Transverse colon (tissue), 3 donors: Measurements from ENCODE around the gene MSX1.

Experiments
- POLR2A ChIP-seq: fragments of 450-650 bp; IDR thresholded peaks from one replicate; pipeline ENCODE4 v1.6.1; 2016; ENCODE audit warnings: antibody characterized with exemption, mild to moderate bottlenecking, moderate library complexity
- TF ChIP-seq, protein P1 (sequence below), 5 experiments: fragments of 200-600 bp in 3 of 5; fragments of 450-650 bp in 2 of 5; sonication (generic) in 3 of 5; IDR thresholded peaks; 1 replicate in 2 of 5; 2 replicates in 3 of 5; pipeline ENCODE4 v1.5.1; 2016 to 2017; ENCODE audit warnings: antibody characterized with exemption in 5 of 5, inconsistent platforms in 3 of 5, mild to moderate bottlenecking in 2 of 5, moderate library complexity in 1 of 5

DNA sequence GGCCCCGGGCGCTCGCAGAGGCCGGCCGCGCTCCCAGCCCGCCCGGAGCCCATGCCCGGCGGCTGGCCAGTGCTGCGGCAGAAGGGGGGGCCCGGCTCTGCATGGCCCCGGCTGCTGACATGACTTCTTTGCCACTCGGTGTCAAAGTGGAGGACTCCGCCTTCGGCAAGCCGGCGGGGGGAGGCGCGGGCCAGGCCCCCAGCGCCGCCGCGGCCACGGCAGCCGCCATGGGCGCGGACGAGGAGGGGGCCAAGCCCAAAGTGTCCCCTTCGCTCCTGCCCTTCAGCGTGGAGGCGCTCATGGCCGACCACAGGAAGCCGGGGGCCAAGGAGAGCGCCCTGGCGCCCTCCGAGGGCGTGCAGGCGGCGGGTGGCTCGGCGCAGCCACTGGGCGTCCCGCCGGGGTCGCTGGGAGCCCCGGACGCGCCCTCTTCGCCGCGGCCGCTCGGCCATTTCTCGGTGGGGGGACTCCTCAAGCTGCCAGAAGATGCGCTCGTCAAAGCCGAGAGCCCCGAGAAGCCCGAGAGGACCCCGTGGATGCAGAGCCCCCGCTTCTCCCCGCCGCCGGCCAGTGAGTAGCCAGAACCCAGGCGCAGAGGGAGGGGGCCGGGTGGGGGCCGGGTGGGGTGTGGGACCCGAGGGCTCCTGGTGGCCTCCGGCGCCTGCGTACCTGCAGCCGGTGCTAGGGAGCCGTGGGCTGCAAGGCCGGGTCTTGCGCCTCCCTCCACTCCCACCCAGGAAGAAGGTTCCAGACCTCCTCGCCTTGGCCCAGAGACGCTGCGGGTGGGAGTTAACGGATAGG is 534 bp downstream of the MSX1 start:
- TF ChIP-seq POLR2A = no peak
- TF ChIP-seq, protein P1, sequence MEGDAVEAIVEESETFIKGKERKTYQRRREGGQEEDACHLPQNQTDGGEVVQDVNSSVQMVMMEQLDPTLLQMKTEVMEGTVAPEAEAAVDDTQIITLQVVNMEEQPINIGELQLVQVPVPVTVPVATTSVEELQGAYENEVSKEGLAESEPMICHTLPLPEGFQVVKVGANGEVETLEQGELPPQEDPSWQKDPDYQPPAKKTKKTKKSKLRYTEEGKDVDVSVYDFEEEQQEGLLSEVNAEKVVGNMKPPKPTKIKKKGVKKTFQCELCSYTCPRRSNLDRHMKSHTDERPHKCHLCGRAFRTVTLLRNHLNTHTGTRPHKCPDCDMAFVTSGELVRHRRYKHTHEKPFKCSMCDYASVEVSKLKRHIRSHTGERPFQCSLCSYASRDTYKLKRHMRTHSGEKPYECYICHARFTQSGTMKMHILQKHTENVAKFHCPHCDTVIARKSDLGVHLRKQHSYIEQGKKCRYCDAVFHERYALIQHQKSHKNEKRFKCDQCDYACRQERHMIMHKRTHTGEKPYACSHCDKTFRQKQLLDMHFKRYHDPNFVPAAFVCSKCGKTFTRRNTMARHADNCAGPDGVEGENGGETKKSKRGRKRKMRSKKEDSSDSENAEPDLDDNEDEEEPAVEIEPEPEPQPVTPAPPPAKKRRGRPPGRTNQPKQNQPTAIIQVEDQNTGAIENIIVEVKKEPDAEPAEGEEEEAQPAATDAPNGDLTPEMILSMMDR (IDR thresholded peaks at IDR 0.05) = no peak
